Activated CD4-positive, alpha-beta memory T cell treated with anti-CD3 and anti-CD28 coated beads, Interleukin-2, amount 10 ng/mL, durations not matched to agents 7 days and 5 days (primary cell): ENCODE data around the gene GALNT2. TPM values are rescaled to one million over a fixed set of nuclear protein-coding genes. Genes with fewer than 3 reads are reported as not detected.

ENCODE experiments used
- CTCF ChIA-PET: fragments of 350-600 bp; sonication (Branson Sonifier 250); formaldehyde crosslinking; loops from one replicate; lab custom pipeline; 2021; ENCODE audit warnings: antibody characterized with exemption, inconsistent platforms; lab: Charles Lee
- POLR2A ChIA-PET: fragments of 350-600 bp; sonication (Branson Sonifier 250); formaldehyde crosslinking; loops from one replicate; lab custom pipeline; 2021; ENCODE audit warnings: antibody characterized with exemption; lab: Charles Lee
- DNase-seq: peaks from one replicate; pipeline ENCODE4 v3.0.0-alpha.2; 2020
- H3K27ac Mint-ChIP-seq: one replicate; pipeline ENCODE4 v1.8.0; 2021; ENCODE audit warnings: mild to moderate bottlenecking, mixed read lengths
- H3K27me3 Mint-ChIP-seq: one replicate; pipeline ENCODE4 v1.8.0; 2021; ENCODE audit warnings: mixed read lengths
- H3K36me3 Mint-ChIP-seq: one replicate; pipeline ENCODE4 v1.8.0; 2021; ENCODE audit warnings: low read depth, mixed read lengths
- H3K4me1 Mint-ChIP-seq: one replicate; pipeline ENCODE4 v1.8.0; 2021; ENCODE audit warnings: mixed read lengths
- H3K4me3 Mint-ChIP-seq: one replicate; pipeline ENCODE4 v1.8.0; 2021; ENCODE audit warnings: mild to moderate bottlenecking, mixed read lengths
- H3K9me3 Mint-ChIP-seq: one replicate; pipeline ENCODE4 v1.8.0; 2021; ENCODE audit warnings: mixed read lengths
- total RNA-seq, 2 experiments: library from RNA; stranded (reverse); gene quantifications; one replicate each; pipeline ENCODE4 v1.2.3, GENCODE V29; 2021

GALNT2 gene
- total RNA-seq, 2 experiments from 2014 or later = 18.7 to 19.1 TPM

DNA sequence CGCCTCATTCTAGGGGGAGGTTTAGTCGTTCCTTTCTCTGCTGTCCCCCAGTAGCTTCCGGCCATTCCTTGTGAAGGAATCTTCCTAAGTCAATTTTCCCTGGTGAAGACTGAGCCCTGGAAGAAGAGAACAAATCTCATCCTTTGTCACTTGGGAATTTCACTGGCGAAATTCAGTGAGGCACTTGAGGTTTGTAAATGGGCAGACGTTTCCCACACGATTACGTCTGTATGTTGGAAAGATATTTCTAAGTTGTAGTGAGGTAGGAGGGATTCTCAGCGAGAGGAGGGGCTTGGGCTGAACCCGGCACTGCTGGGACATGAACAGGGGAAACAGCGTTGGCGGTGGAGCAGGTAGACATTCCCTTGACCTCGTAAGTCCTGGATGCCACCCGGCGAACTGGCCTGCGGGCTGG, 47.2 kb downstream of the GALNT2 start:
- peaks cover 8% of the 10 kb centered on the region for H3K36me3 Mint-ChIP-seq
- POLR2A ChIA-PET = no interaction called here
- peaks cover 28% of the 10 kb centered on the region for H3K4me1 Mint-ChIP-seq
- H3K4me3 Mint-ChIP-seq = no peak overlapping the region
- H3K9me3 Mint-ChIP-seq = no peaks in the 10 kb centered on the region
- CTCF ChIA-PET = interaction anchor here (0.7 kb wide), 1 partner anchor 780 kb away, joined by 3 read pairs; no protein-coding TSS in a partner anchor
- no peak overlapping the region for H3K27ac Mint-ChIP-seq
- no peaks in the 10 kb centered on the region for H3K27me3 Mint-ChIP-seq
- DNase-seq = no peak

DNA sequence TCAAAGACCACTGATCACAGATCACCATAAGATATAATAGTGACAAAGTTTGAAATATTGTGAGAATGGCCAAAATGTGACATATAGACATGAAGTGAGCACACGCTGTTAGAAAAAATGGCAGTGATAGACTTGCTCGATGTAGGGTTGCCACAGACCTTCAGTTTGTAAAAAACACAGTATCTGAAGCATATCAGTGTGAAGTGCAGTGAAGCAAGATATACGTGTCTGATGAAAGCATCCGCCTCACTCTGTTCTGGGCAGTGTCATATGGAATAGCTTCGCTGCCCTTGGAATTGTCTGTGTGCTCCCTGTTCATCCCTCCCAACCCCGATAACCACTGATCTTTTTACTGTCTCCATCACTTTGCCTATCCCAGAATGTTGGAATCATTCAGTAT, 50.7 kb downstream of the GALNT2 start:
- CTCF ChIA-PET = no interaction called here
- Mint-ChIP-seq H3K27me3 (no peaks in the 10 kb centered on the region), H3K27ac (no peak overlapping the region), H3K9me3 (no peaks in the 10 kb centered on the region), H3K36me3 (peaks cover 12% of the 10 kb centered on the region), H3K4me1 (peaks cover 10% of the 10 kb centered on the region), H3K4me3 (no peak overlapping the region)
- POLR2A ChIA-PET = no interaction called here
- no peak for DNase-seq

DNA sequence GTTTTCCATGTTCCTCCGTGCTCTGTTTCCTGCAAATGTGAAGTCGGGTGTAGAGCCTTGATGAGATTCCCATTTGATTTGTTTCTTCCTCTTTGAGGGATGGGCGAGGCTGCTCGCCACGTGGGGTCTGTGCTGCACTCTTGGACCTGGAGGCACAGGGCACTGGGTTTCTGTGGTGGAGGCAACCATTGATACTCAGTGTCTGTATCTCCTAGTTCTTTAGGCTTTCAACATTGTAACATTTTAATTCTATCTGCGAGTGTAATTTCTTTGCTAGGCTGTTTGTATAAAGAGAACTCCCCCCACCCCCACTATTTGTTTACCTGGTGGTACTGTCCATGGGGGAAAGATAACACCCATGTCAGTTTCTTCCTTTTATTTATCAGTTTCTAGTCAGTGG, 52.3 kb downstream of the GALNT2 start:
- CTCF ChIA-PET = interaction anchor here (1.4 kb wide), 1 partner anchor 20 kb away, joined by 3 read pairs; no protein-coding TSS in a partner anchor
- peaks cover 24% of the 10 kb centered on the region for H3K4me1 Mint-ChIP-seq
- H3K9me3 Mint-ChIP-seq = no peaks in the 10 kb centered on the region

DNA sequence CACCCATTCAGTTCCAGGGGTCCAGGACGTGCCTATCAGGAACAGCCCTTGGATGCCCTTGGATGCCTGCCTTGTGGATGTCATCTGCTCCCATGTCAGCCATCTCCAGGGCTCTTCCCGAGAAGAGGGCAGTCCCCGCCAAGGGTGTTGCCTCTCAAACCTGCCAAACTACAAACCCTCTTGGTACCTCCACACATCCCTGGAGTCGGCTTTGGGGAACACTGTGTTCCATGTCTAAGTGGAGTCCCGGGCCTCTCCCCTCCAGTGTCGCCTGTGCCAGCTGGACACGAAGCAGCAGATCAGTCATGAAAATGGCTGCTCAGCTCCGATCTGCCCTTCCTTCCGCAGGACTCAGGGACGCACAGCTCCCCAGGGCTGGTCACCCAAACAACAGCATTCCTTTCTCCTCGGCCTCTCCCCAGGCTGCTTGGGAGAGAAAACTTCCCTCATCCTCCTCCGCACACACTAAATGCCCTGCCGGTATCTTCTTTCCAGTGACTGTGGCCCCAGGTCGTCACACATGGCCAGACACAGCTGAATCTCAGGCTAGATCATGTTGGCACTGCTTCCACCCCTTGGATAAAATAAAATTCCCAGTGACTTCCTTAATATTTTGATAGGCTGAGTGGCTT, 53.4 kb downstream of the GALNT2 start:
- Mint-ChIP-seq H3K9me3 (no peaks in the 10 kb centered on the region), H3K4me3 (no peak overlapping the region), H3K27ac (no peak overlapping the region), H3K36me3 (peaks cover 8% of the 10 kb centered on the region), H3K4me1 (peaks cover 35% of the 10 kb centered on the region), H3K27me3 (no peaks in the 10 kb centered on the region)
- DNase-seq = no peak
- ChIA-PET POLR2A (interaction anchor here (1.4 kb wide), 1 partner anchor 16 kb away, joined by 3 read pairs; no protein-coding TSS in a partner anchor), CTCF (interaction anchor here (1.3 to 1.4 kb wide), 2 partner anchors 10 to 21 kb away, joined by 3 to 5 read pairs; no protein-coding TSS in a partner anchor)

More for the DNA sequence above, 52.3 kb downstream of the GALNT2 start:
- H3K4me3 Mint-ChIP-seq = no peak overlapping the region
- peaks cover 9% of the 10 kb centered on the region for H3K36me3 Mint-ChIP-seq
- POLR2A ChIA-PET = interaction anchor here (1.4 kb wide), 1 partner anchor 15 kb away, joined by 3 read pairs; no protein-coding TSS in a partner anchor
- H3K27me3 Mint-ChIP-seq = no peaks in the 10 kb centered on the region
- no peak for DNase-seq
- no peak overlapping the region for H3K27ac Mint-ChIP-seq

DNA sequence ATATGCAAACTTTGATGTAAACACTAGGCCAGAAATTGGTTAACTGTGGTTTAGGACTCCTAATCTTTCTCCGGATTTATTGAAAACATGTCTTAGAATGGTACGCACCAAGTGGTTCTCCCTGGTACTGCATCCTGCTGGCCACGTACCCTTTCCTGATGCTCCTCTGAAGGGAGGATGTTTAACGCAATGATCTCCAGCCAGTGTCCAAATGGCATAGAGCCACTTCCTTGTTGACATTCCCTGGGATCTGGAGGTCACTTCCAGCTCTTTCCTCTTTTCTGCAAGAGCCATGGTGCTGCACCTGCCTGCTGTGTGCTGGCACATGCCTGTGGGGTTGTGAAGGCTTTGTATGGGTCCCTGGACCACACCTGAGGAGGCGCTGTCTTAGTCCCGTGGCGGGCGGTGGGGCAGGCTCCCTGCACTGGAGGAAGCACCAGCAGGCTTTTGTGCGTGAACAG, 53.9 kb downstream of the GALNT2 start:
- Mint-ChIP-seq H3K4me1 (peaks cover 39% of the 10 kb centered on the region), H3K27me3 (no peaks in the 10 kb centered on the region), H3K27ac (no peak overlapping the region), H3K4me3 (no peak overlapping the region), H3K36me3 (peaks cover 4% of the 10 kb centered on the region), H3K9me3 (no peaks in the 10 kb centered on the region)
- ChIA-PET POLR2A (no interaction called here), CTCF (interaction anchor here (1.3 to 1.7 kb wide), 2 partner anchors 10 to 13 kb away, joined by 5 read pairs; no protein-coding TSS in a partner anchor)
- DNase-seq = no peak

DNA sequence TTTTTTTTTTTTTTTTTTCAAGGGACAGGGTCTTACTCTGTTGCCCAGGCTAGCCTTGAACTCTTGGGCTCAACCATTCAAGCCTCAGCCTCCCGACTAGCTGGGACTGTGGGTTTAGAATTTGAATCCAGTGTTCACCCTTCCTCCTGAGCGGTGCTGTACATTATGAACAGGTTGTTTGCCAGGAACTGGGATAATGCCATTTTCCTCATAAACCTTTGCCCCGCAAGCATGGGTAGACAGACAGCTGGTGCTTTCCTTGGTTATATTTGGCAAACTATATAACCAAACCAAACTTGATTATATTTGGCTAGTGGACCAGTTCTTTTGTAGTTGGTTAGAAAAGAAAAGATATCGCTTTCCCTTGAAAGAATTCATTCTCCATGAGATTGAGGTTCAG, 54.9 kb downstream of the GALNT2 start:
- no peak overlapping the region for H3K27ac Mint-ChIP-seq
- DNase-seq = no peak
- peaks cover 4% of the 10 kb centered on the region for H3K36me3 Mint-ChIP-seq
- no peak overlapping the region for H3K4me3 Mint-ChIP-seq
- no peaks in the 10 kb centered on the region for H3K27me3 Mint-ChIP-seq
- peaks cover 48% of the 10 kb centered on the region for H3K4me1 Mint-ChIP-seq
- H3K9me3 Mint-ChIP-seq = no peaks in the 10 kb centered on the region
- ChIA-PET CTCF (interaction anchor here (0.7 to 1.9 kb wide), 3 partner anchors 12 to 42 kb away, joined by 3 to 9 read pairs (median 5); no protein-coding TSS in a partner anchor), POLR2A (interaction anchor here (1.4 kb wide), 1 partner anchor 11 kb away, joined by 11 read pairs; no protein-coding TSS in a partner anchor)

DNA sequence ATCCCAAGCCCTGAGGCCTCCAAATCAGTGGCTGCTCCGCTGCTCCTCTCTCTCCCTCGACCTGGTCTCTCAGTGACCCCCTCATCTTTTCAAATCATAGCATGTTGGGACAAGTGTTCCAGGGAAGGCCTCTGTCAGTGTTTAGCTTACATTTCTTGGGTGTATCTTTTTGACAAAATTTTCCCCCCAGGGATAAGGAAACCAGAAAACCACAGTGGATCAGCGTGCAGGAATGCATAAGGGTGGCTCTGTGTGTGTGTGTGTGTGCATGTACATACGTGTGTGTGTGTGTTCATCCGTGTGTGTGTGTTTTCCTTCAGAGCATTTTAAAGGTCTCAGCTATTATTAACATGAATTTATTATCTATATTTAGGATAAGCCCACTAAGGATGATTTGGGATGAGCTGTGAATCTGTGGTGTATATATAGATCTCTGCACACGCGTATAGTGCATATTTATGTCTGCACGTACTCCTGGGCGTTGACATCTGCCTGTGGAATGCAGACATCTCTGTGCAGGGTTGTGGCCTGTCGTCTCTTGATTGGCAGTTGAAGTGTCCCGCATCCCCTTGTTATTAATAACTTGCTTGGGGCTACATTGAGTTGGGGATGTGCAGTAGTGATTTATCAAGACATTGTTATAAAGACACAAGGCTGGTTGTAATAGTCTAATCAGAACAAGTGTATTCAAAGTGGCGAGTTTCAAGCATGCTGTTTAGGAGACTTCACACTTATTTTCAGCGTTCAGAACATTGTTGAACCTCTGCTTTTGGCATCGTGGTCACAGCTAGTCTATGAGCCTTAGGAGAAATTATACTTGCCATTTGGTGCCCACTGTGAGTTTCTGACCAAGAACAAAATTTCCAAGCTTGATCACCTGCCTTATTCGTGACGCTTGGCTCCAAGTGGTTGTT, 55.6 kb downstream of the GALNT2 start:
- no peak for DNase-seq
- CTCF ChIA-PET = interaction anchor here (1.7 to 1.9 kb wide), 2 partner anchors 13 to 15 kb away, joined by 5 to 9 read pairs; no protein-coding TSS in a partner anchor
- no peaks in the 10 kb centered on the region for H3K27me3 Mint-ChIP-seq
- H3K36me3 Mint-ChIP-seq = peaks cover 4% of the 10 kb centered on the region
- H3K27ac Mint-ChIP-seq = no peak overlapping the region
- no peak overlapping the region for H3K4me3 Mint-ChIP-seq
- POLR2A ChIA-PET = interaction anchor here (1.1 to 1.6 kb wide), 3 partner anchors 10 to 38 kb away, joined by 3 to 11 read pairs (median 4); no protein-coding TSS in a partner anchor
- H3K9me3 Mint-ChIP-seq = no peaks in the 10 kb centered on the region
- peaks cover 54% of the 10 kb centered on the region for H3K4me1 Mint-ChIP-seq

DNA sequence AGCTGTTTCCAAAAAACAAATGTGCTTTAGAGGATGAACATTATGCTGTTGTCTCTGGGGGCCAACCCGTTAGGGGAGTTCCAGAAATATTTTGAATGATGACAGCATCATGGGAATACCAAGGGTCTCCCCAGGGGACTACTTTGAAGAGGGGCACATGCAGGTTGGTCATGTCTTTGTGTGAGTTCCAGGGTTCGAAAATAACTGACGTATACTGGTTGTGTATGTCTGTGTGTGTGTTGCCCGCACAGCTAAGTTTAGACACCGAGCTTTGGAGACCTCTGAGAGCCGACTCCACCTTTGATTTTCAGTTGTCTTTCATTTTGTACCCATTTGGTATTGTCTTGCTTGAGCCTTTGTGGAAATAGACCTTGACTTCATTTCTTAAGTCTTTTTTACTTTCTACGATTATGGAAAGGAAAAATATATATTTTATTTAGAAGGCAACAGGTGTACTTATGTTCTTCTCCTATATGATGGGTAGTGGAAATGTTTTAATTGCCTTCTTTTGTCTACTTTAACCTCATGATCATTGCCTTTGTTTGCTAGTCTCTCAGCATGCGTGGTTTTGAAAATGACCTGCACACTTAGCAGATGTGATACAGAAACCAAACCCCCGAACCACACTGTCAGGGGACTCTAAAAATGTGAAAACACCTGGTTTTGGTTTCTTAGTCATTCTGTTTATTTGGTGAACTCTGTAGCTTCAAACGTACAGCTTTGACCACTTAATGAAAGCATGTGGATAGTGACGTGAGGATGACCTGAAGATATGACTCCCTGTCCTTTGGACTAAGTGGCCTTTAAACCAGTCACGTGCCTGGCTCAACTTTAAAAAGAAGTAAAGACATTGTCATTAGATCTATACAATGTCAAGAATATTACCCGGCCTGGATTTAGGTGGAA, 56.5 kb downstream of the GALNT2 start:
- H3K4me3 Mint-ChIP-seq = no peak overlapping the region
- H3K27ac Mint-ChIP-seq = peak overlapping the region; percentile 17
- no peaks in the 10 kb centered on the region for H3K9me3 Mint-ChIP-seq
- H3K36me3 Mint-ChIP-seq = peaks cover 4% of the 10 kb centered on the region
- ChIA-PET CTCF (interaction anchor here (1.9 to 2.0 kb wide), 2 partner anchors 13 to 14 kb away, joined by 6 to 9 read pairs; no protein-coding TSS in a partner anchor), POLR2A (interaction anchor here (1.1 to 1.6 kb wide), 3 partner anchors 10 to 39 kb away, joined by 3 to 11 read pairs (median 4); no protein-coding TSS in a partner anchor)
- H3K4me1 Mint-ChIP-seq = peaks cover 60% of the 10 kb centered on the region
- no peaks in the 10 kb centered on the region for H3K27me3 Mint-ChIP-seq
- DNase-seq = peak; percentile 37

DNA sequence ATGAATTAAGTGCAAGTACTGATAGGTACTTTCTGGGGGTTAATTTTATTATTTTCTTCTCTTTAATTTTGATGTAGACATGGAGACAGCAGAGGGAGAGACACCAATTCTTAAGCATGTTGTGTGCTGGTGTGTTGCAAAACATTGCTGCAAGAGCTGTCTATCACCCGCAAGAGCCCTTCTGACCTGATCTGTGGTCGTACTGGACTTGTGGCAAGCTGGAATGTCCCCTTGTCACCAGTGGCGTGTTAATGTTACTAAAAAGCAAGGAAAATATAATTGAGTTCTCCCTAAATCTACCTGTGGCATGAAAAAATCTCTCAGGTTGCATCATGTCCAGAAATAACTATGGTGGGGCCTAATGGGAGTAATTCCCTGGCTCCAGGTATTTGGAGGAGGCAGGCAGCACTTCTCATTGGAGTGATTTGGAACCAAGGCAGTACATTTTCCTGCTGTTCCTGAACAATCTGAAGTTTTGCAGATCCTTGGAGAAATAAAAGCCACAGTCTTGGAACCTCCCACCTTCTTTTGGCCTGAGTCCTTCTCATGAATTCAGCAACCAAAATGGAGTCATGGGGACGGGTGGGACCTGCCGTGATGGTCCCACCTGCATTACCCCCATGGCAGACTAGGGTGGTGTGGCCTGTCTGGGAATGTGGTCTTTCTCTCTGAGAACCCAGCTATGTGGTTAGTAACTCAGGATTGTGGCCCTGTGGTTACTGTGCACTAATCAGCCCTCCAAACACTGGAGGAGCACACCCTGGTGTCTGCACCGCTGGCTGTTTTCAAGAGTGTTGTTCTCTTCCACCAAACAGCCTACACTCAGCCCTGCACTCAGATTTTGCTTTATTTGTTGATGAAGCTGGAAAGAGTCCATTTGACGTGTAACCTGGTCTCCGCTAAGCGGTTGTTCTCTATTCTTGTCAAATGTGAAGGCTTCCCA, 57.4 kb downstream of the GALNT2 start:
- no peak for DNase-seq
- Mint-ChIP-seq H3K9me3 (no peaks in the 10 kb centered on the region), H3K27me3 (no peaks in the 10 kb centered on the region), H3K27ac (peak overlapping the region; percentile 17), H3K4me3 (no peak overlapping the region), H3K4me1 (peaks cover 60% of the 10 kb centered on the region), H3K36me3 (peaks cover 4% of the 10 kb centered on the region)
- ChIA-PET CTCF (interaction anchor here (2.0 kb wide), 1 partner anchor 14 kb away, joined by 6 read pairs; no protein-coding TSS in a partner anchor), POLR2A (interaction anchor here (0.7 to 1.6 kb wide), 3 partner anchors 11 to 463 kb away, joined by 3 to 4 read pairs (median 4); no protein-coding TSS in a partner anchor)

DNA sequence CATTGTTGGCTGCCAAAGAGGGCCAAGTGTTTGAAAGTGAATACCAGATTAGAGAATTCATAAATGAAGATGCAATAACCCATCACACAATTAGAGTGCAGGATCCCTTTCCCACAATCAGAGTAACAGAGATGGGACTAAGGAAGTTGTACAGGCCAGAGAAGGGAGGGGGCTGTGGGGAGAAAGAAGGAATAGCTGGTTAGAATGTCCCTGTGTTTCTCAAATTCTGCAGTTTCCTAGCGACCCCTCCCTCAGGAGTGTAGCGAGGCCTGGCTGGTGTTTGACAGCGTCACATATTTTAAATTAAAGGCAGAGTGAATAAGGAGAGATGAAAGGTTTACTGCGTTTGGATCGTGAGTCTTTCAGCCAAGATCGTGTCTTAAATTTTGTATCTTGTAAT, 58.1 kb downstream of the GALNT2 start:
- no peak overlapping the region for H3K4me3 Mint-ChIP-seq
- H3K27ac Mint-ChIP-seq = no peak overlapping the region
- CTCF ChIA-PET = interaction anchor here (2.0 kb wide), 1 partner anchor 15 kb away, joined by 6 read pairs; no protein-coding TSS in a partner anchor
- H3K9me3 Mint-ChIP-seq = no peaks in the 10 kb centered on the region
- POLR2A ChIA-PET = interaction anchor here (0.7 to 0.9 kb wide), 2 partner anchors 15 to 464 kb away, joined by 3 to 4 read pairs; no protein-coding TSS in a partner anchor
- DNase-seq = no peak
- H3K4me1 Mint-ChIP-seq = peaks cover 62% of the 10 kb centered on the region
- peaks cover 4% of the 10 kb centered on the region for H3K36me3 Mint-ChIP-seq
- no peaks in the 10 kb centered on the region for H3K27me3 Mint-ChIP-seq
